ENCODE data around the gene AMBP. TPM values are rescaled to one million over a fixed set of nuclear protein-coding genes. Genes with fewer than 3 reads are reported as not detected.

AMBP gene
- total RNA-seq, 1 experiment from 2014 or later = 0.22 TPM

DNA sequence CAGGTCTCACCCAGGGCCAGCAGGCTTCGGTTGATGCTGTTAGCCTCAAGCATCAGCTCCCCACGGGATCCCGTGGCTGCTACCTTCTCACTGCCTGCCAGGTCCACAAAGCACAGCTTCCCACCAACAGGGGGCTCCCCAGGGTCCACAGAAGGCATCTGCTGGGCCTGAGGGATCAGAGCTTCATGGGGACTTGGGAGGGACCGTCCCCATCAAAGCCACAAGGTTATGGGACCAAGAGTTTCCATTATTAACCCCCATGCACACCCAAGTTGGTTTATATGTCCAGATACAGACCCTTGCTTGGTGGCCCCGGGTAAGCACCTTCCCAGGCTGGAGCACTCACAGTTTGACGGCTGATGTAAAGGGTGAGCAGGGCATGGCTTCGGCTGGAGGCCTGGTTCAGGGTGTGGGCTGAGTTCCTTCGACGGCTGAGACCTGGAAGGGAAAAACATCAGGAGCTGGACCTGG lies 18.0 kb upstream of the AMBP start:
- ChIA-PET CTCF (interaction anchor here (0.6 kb wide), 1 partner anchor 79 kb away, joined by 3 read pairs; no protein-coding TSS in a partner anchor), POLR2A (ENCODE audit: unreplicated experiment) (no interaction called here)
- ATAC-seq (no peak), DNase-seq (no peak)
- H3K9ac ChIP-seq (ENCODE audit: low read length) = no peak overlapping the region
- TF ChIP-seq, protein P1, sequence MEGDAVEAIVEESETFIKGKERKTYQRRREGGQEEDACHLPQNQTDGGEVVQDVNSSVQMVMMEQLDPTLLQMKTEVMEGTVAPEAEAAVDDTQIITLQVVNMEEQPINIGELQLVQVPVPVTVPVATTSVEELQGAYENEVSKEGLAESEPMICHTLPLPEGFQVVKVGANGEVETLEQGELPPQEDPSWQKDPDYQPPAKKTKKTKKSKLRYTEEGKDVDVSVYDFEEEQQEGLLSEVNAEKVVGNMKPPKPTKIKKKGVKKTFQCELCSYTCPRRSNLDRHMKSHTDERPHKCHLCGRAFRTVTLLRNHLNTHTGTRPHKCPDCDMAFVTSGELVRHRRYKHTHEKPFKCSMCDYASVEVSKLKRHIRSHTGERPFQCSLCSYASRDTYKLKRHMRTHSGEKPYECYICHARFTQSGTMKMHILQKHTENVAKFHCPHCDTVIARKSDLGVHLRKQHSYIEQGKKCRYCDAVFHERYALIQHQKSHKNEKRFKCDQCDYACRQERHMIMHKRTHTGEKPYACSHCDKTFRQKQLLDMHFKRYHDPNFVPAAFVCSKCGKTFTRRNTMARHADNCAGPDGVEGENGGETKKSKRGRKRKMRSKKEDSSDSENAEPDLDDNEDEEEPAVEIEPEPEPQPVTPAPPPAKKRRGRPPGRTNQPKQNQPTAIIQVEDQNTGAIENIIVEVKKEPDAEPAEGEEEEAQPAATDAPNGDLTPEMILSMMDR (conservative IDR thresholded peaks at IDR 0.05; ENCODE audit: low read depth, low read length) = no peak; the same call in 1 of the 2 replicates
- TF ChIP-seq EZH2phosphoT487 (IDR thresholded peaks at IDR 0.05; ENCODE audit: borderline replicate concordance, low read length) (no peak), EZH2 (IDR thresholded peaks at IDR 0.05; ENCODE audit: low read length, unreplicated experiment) (no peak)
- no peaks in the 10 kb centered on the region for H3K9me3 ChIP-seq (ENCODE audit: low read length)
- no peak overlapping the region for H2AFZ ChIP-seq (ENCODE audit: low read length)
- intact Hi-C loops (cut with micrococcal nuclease) = no loop called here
- no peaks in the 10 kb centered on the region for H4K20me1 ChIP-seq (ENCODE audit: low read length)
- H3K27ac ChIP-seq (ENCODE audit: low read length) = no peak overlapping the region
- H3K4me1 ChIP-seq (ENCODE audit: insufficient read depth, low read length) = no peaks in the 10 kb centered on the region
- H3K4me3 ChIP-seq (ENCODE audit: low read length) = no peak overlapping the region
- no peaks in the 10 kb centered on the region for H3K9me2 ChIP-seq (replicated peaks; ENCODE audit: low read length)
- H3K27me3 ChIP-seq (ENCODE audit: low read length) = no peaks in the 10 kb centered on the region
- no peaks in the 10 kb centered on the region for H3K79me2 ChIP-seq (ENCODE audit: low read length)
- H3K36me3 ChIP-seq (ENCODE audit: low read depth, low read length) = no peaks in the 10 kb centered on the region
- H3F3A ChIP-seq (ENCODE audit: low read length, unreplicated experiment) = no peaks in the 10 kb centered on the region
- no peak overlapping the region for H3K4me2 ChIP-seq (ENCODE audit: low read length)
- BruUV-seq (replicated peaks) = no TSS peak

DNA sequence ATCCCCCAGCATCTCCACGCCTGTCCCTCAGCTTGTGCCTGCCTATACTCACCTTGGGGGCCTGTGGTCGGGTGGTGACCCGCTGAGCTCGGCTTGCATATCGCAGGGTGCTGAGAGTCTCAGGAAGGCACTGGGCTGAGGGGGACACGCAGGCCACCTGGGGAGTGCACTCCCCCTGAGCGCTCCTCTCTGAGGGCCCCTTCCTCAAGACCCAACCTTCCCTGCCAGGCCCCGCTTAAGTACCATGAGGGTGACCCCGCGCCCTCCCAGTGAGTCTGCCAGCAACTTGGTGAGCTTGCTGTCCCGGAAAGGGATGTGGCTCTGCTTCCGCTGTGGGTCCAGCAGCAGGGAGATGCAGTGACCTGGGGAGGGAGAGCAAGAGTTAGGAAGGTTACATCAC lies 16.9 kb upstream of the AMBP start:
- Histone ChIP-seq H3K9me2 (replicated peaks; ENCODE audit: low read length) (no peaks in the 10 kb centered on the region), H2AFZ (ENCODE audit: low read length) (no peak overlapping the region), H3K9ac (ENCODE audit: low read length) (no peak overlapping the region), H3K4me2 (ENCODE audit: low read length) (no peak overlapping the region), H4K20me1 (ENCODE audit: low read length) (no peaks in the 10 kb centered on the region), H3K36me3 (ENCODE audit: low read depth, low read length) (no peaks in the 10 kb centered on the region), H3K9me3 (ENCODE audit: low read length) (no peaks in the 10 kb centered on the region), H3K79me2 (ENCODE audit: low read length) (no peaks in the 10 kb centered on the region), H3K4me1 (ENCODE audit: insufficient read depth, low read length) (no peaks in the 10 kb centered on the region), H3K4me3 (ENCODE audit: low read length) (no peak overlapping the region), H3K27me3 (ENCODE audit: low read length) (no peaks in the 10 kb centered on the region), H3F3A (ENCODE audit: low read length, unreplicated experiment) (no peaks in the 10 kb centered on the region), H3K27ac (ENCODE audit: low read length) (no peak overlapping the region)
- ChIA-PET CTCF (no interaction called here), POLR2A (ENCODE audit: unreplicated experiment) (no interaction called here)
- BruUV-seq (replicated peaks) = no TSS peak
- ATAC-seq = no peak
- no peak for TF ChIP-seq EZH2phosphoT487 (IDR thresholded peaks at IDR 0.05; ENCODE audit: borderline replicate concordance, low read length)
- no peak for TF ChIP-seq EZH2 (IDR thresholded peaks at IDR 0.05; ENCODE audit: low read length, unreplicated experiment)
- TF ChIP-seq, protein P1 (conservative IDR thresholded peaks at IDR 0.05; ENCODE audit: low read depth, low read length) = no peak
- DNase-seq = no peak
- intact Hi-C loops (cut with micrococcal nuclease) = no loop called here

DNA sequence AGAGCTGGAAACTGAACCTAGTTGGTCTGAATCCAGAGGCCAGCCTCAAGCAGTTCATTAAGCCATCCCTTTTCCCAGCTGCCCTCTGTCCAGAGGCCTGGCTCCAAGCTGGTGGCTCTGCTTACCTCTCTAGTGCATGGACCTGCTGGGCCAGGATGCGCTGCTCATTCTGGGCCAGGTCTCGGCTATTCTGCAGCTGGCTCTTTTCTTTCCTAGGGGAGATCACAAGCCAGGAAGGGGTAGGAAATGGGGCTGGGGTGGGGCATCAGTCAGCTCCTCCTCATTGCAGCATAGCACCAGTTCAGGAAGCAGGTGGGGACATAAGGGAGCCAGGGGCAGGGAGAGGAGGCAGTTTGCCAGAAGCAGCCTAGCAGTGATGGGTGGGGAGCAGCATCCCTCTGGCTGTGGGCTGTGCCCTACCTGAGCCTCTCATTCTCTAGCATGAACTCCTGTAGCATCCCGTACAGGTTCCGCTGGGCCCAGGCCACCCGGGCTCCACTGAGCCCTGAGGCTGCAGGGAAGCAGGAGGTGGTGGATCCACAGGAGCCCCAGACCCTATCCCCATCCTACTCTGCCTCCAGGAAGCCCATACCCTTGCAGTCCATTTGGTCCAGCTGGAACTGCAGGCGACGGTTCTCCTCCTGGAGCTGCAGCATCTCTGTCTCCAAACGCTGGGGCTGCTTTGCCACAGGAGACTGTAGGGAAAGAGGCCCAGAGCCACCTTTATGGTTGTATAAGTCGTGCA lies 15.8 kb upstream of the AMBP start:
- Histone ChIP-seq H3K4me1 (ENCODE audit: insufficient read depth, low read length) (no peaks in the 10 kb centered on the region), H3K9me2 (replicated peaks; ENCODE audit: low read length) (no peaks in the 10 kb centered on the region), H3K27ac (ENCODE audit: low read length) (no peak overlapping the region), H3K36me3 (ENCODE audit: low read depth, low read length) (no peaks in the 10 kb centered on the region), H4K20me1 (ENCODE audit: low read length) (no peaks in the 10 kb centered on the region), H2AFZ (ENCODE audit: low read length) (no peak overlapping the region), H3K9ac (ENCODE audit: low read length) (no peak overlapping the region), H3F3A (ENCODE audit: low read length, unreplicated experiment) (no peaks in the 10 kb centered on the region), H3K4me2 (ENCODE audit: low read length) (no peak overlapping the region), H3K4me3 (ENCODE audit: low read length) (no peak overlapping the region), H3K27me3 (ENCODE audit: low read length) (no peaks in the 10 kb centered on the region), H3K79me2 (ENCODE audit: low read length) (no peaks in the 10 kb centered on the region), H3K9me3 (ENCODE audit: low read length) (no peaks in the 10 kb centered on the region)
- ATAC-seq (no peak), DNase-seq (no peak)
- TF ChIP-seq, protein P1 (conservative IDR thresholded peaks at IDR 0.05; ENCODE audit: low read depth, low read length) = no peak
- TF ChIP-seq EZH2 (IDR thresholded peaks at IDR 0.05; ENCODE audit: low read length, unreplicated experiment) (no peak), EZH2phosphoT487 (IDR thresholded peaks at IDR 0.05; ENCODE audit: borderline replicate concordance, low read length) (no peak)
- intact Hi-C loops (cut with micrococcal nuclease) = no loop called here
- BruUV-seq (replicated peaks) = no TSS peak
- POLR2A ChIA-PET (ENCODE audit: unreplicated experiment) = no interaction called here
- CTCF ChIA-PET = interaction anchor here (0.5 kb wide), 1 partner anchor 879 kb away, joined by 7 read pairs; no protein-coding TSS in a partner anchor

Measured in PC-3 (cell line).